Activated naive CD4-positive, alpha-beta T cell treated with anti-CD3 and anti-CD28 coated beads, Interleukin-2, amount 10 ng/mL, durations not matched to agents 7 days and 5 days (primary cell): Measurements from ENCODE around the gene FFAR4.

Experiments used
- CTCF ChIA-PET: fragments of 350-600 bp; sonication (Branson Sonifier 250); formaldehyde crosslinking; loops from one replicate; lab custom pipeline; 2021; ENCODE audit warnings: antibody characterized with exemption; lab: Charles Lee
- DNase-seq: peaks from one replicate; pipeline ENCODE4 v3.0.0-alpha.2; 2020
- H3K27ac Mint-ChIP-seq: one replicate; pipeline ENCODE4 v1.8.0; 2021; ENCODE audit warnings: mild to moderate bottlenecking, moderate library complexity, mixed read lengths
- H3K27me3 Mint-ChIP-seq: one replicate; pipeline ENCODE4 v1.8.0; 2021; ENCODE audit warnings: mild to moderate bottlenecking, mixed read lengths
- H3K36me3 Mint-ChIP-seq: one replicate; pipeline ENCODE4 v1.8.0; 2021; ENCODE audit warnings: mixed read lengths
- H3K4me1 Mint-ChIP-seq: one replicate; pipeline ENCODE4 v1.8.0; 2021; ENCODE audit warnings: mixed read lengths
- H3K4me3 Mint-ChIP-seq: one replicate; pipeline ENCODE4 v1.8.0; 2021; ENCODE audit warnings: mild to moderate bottlenecking, moderate library complexity, mixed read lengths
- H3K9me3 Mint-ChIP-seq: one replicate; pipeline ENCODE4 v1.8.0; 2021; ENCODE audit warnings: mixed read lengths

The FFAR4 gene

GRCh38 chr10:93580828-93581227 lies 14.4 kb downstream of the FFAR4 start:
- Mint-ChIP-seq H3K9me3 (peaks cover 6% of the 10 kb centered on the region), H3K4me3 (no peak overlapping the region), H3K36me3 (no peaks in the 10 kb centered on the region), H3K4me1 (no peaks in the 10 kb centered on the region), H3K27ac (no peak overlapping the region), H3K27me3 (no peaks in the 10 kb centered on the region)
- CTCF ChIA-PET = no interaction called here
- no peak for DNase-seq

GRCh38 chr10:93584445-93584844 lies 18.0 kb downstream of the FFAR4 start:
- Mint-ChIP-seq H3K27ac (no peak overlapping the region), H3K36me3 (no peaks in the 10 kb centered on the region), H3K4me3 (no peak overlapping the region), H3K4me1 (no peaks in the 10 kb centered on the region), H3K9me3 (peaks cover 6% of the 10 kb centered on the region), H3K27me3 (peaks cover 9% of the 10 kb centered on the region)
- CTCF ChIA-PET = interaction anchor here (0.7 kb wide), 1 partner anchor 417 kb away, joined by 3 read pairs; no protein-coding TSS in a partner anchor
- no peak for DNase-seq

GRCh38 chr10:93589648-93590562 lies 23.4 kb downstream of the FFAR4 start:
- Mint-ChIP-seq H3K27ac (no peak overlapping the region), H3K36me3 (no peaks in the 10 kb centered on the region), H3K9me3 (no peaks in the 10 kb centered on the region), H3K4me3 (no peak overlapping the region), H3K4me1 (no peaks in the 10 kb centered on the region), H3K27me3 (peaks cover 9% of the 10 kb centered on the region)
- DNase-seq = no peak
- CTCF ChIA-PET = no interaction called here

DNA sequence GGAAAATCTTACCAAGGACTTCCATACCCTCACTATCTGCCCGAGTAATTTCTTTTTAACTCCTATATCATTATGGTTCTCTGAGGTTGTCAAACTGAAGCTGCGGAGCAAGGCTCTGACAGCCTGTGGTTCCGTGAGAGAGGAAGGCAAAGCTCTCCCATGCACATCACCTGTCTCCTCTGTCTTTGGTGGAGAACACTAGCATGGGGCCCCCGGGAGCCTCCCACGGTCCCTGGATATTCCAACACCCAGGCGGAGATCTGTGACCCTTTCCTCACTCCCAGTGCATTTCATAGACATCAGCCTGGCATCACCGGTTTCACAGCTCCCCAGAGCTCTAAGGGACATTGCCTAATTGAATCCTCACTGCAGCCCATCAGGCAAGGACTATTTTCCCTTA lies 24.2 kb downstream of the FFAR4 start:
- no peak for DNase-seq
- H3K27me3 Mint-ChIP-seq = peaks cover 9% of the 10 kb centered on the region
- H3K36me3 Mint-ChIP-seq = no peaks in the 10 kb centered on the region
- no peak overlapping the region for H3K4me3 Mint-ChIP-seq
- CTCF ChIA-PET = no interaction called here
- no peaks in the 10 kb centered on the region for H3K9me3 Mint-ChIP-seq
- no peak overlapping the region for H3K27ac Mint-ChIP-seq
- H3K4me1 Mint-ChIP-seq = no peaks in the 10 kb centered on the region

GRCh38 chr10:93591065-93591808 lies 24.8 kb downstream of the FFAR4 start:
- CTCF ChIA-PET = no interaction called here
- no peak overlapping the region for H3K4me3 Mint-ChIP-seq
- H3K9me3 Mint-ChIP-seq = no peaks in the 10 kb centered on the region
- no peak for DNase-seq
- H3K27me3 Mint-ChIP-seq = peaks cover 9% of the 10 kb centered on the region
- H3K4me1 Mint-ChIP-seq = no peaks in the 10 kb centered on the region
- no peaks in the 10 kb centered on the region for H3K36me3 Mint-ChIP-seq
- H3K27ac Mint-ChIP-seq = no peak overlapping the region

- CTCF ChIA-PET = no interaction called here
- DNase-seq = no peak
- Mint-ChIP-seq H3K4me3 (no peak overlapping the region), H3K4me1 (no peaks in the 10 kb centered on the region), H3K27me3 (peaks cover 10% of the 10 kb centered on the region), H3K27ac (no peak overlapping the region), H3K9me3 (no peaks in the 10 kb centered on the region), H3K36me3 (no peaks in the 10 kb centered on the region)
These were observed 26.8 kb downstream of the FFAR4 start for GRCh38 chr10:93593254-93593653.

DNA sequence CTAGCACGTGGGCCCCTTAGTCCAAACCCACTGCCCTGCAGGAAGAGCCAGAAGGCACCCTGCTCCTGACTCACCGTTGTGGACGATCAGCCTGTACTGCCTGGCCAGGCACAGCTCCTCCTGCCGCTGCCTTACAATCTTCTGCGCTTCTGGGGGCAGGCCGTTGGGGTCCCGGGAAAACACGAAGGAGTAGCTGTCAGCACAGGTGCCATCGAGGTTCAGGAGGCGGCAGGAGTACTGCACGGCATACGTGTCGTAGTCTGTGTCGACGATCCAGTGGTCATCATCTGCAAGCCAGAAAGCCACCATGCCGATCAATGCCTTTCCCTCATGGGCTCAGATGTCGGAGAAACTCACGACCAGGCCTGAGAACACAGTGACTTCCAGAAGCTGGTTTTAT lies 27.3 kb downstream of the FFAR4 start:
- H3K27ac Mint-ChIP-seq = no peak overlapping the region
- peaks cover 9% of the 10 kb centered on the region for H3K27me3 Mint-ChIP-seq
- H3K4me1 Mint-ChIP-seq = no peaks in the 10 kb centered on the region
- DNase-seq = no peak
- H3K4me3 Mint-ChIP-seq = no peak overlapping the region
- CTCF ChIA-PET = no interaction called here
- no peaks in the 10 kb centered on the region for H3K36me3 Mint-ChIP-seq
- H3K9me3 Mint-ChIP-seq = no peaks in the 10 kb centered on the region

- H3K4me1 Mint-ChIP-seq = no peaks in the 10 kb centered on the region
- H3K4me3 Mint-ChIP-seq = no peak overlapping the region
- H3K27ac Mint-ChIP-seq = no peak overlapping the region
- DNase-seq = no peak
- H3K9me3 Mint-ChIP-seq = no peaks in the 10 kb centered on the region
- H3K27me3 Mint-ChIP-seq = peaks cover 8% of the 10 kb centered on the region
- H3K36me3 Mint-ChIP-seq = no peaks in the 10 kb centered on the region
- CTCF ChIA-PET = no interaction called here
These were observed 28.1 kb downstream of the FFAR4 start for GRCh38 chr10:93594518-93594917.

DNA sequence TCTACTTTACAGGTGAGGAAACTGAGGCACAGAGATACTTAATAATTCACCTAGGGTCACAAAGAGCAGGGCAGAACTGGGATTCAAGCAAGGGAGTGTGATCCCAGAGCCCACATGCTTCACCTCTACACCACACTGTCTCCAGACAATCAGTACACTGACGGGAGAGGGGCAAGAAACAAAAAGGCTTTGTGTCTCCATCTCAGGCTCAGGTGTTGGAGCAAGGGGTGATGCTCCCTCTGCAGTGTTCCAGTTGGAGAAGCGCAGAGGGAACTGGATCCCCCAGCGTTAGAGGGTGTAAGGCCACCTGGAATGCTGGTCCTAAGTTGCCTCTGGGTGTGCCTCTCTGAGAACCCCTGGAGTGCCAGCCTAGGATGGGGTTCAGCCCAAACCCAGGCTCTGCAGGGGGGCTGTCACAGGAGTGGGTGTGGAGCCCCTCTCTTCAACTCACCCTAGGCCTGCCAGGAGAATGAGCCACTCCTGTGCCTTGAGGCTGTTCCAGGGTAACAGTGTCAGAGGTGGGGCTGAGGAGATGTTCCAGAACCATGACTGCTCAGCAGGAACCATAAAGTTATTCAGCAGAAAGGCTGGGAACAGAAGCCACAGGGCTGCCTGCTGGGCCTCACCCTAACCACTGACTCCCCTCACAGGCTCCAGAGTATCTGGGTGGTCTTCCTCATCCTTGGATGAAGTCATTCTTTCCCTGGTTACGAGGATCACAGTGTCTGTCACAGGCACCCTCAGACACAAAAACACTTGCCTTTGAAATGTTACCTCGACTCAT lies 29.1 kb downstream of the FFAR4 start:
- CTCF ChIA-PET = no interaction called here
- H3K9me3 Mint-ChIP-seq = no peaks in the 10 kb centered on the region
- H3K36me3 Mint-ChIP-seq = no peaks in the 10 kb centered on the region
- H3K4me1 Mint-ChIP-seq = no peaks in the 10 kb centered on the region
- no peak for DNase-seq
- peaks cover 19% of the 10 kb centered on the region for H3K27me3 Mint-ChIP-seq
- no peak overlapping the region for H3K4me3 Mint-ChIP-seq
- no peak overlapping the region for H3K27ac Mint-ChIP-seq

GRCh38 chr10:93596539-93596938 lies 30.1 kb downstream of the FFAR4 start:
- CTCF ChIA-PET = no interaction called here
- Mint-ChIP-seq H3K4me3 (no peak overlapping the region), H3K36me3 (no peaks in the 10 kb centered on the region), H3K27ac (no peak overlapping the region), H3K4me1 (no peaks in the 10 kb centered on the region), H3K9me3 (no peaks in the 10 kb centered on the region), H3K27me3 (peaks cover 28% of the 10 kb centered on the region)
- DNase-seq = no peak

GRCh38 chr10:93597075-93597599 lies 30.7 kb downstream of the FFAR4 start:
- H3K27me3 Mint-ChIP-seq = peaks cover 34% of the 10 kb centered on the region
- H3K9me3 Mint-ChIP-seq = no peaks in the 10 kb centered on the region
- no peak overlapping the region for H3K4me3 Mint-ChIP-seq
- no peak overlapping the region for H3K27ac Mint-ChIP-seq
- CTCF ChIA-PET = no interaction called here
- no peaks in the 10 kb centered on the region for H3K36me3 Mint-ChIP-seq
- DNase-seq = no peak
- H3K4me1 Mint-ChIP-seq = no peaks in the 10 kb centered on the region

GRCh38 chr10:93598157-93598556 lies 31.7 kb downstream of the FFAR4 start:
- Mint-ChIP-seq H3K9me3 (no peaks in the 10 kb centered on the region), H3K36me3 (no peaks in the 10 kb centered on the region), H3K4me1 (no peaks in the 10 kb centered on the region), H3K27me3 (peaks cover 45% of the 10 kb centered on the region), H3K4me3 (no peak overlapping the region), H3K27ac (no peak overlapping the region)
- CTCF ChIA-PET = no interaction called here
- DNase-seq = no peak

- CTCF ChIA-PET = no interaction called here
- Mint-ChIP-seq H3K4me3 (no peak overlapping the region), H3K9me3 (no peaks in the 10 kb centered on the region), H3K27ac (no peak overlapping the region), H3K4me1 (no peaks in the 10 kb centered on the region), H3K36me3 (no peaks in the 10 kb centered on the region), H3K27me3 (peaks cover 54% of the 10 kb centered on the region)
- DNase-seq = no peak
These were observed 32.9 kb downstream of the FFAR4 start for GRCh38 chr10:93599335-93599734.

- DNase-seq = no peak
- Mint-ChIP-seq H3K27ac (no peak overlapping the region), H3K4me1 (no peaks in the 10 kb centered on the region), H3K27me3 (peaks cover 56% of the 10 kb centered on the region), H3K9me3 (no peaks in the 10 kb centered on the region), H3K36me3 (no peaks in the 10 kb centered on the region), H3K4me3 (no peak overlapping the region)
- CTCF ChIA-PET = no interaction called here
These were observed 33.3 kb downstream of the FFAR4 start for GRCh38 chr10:93599778-93600177.
